ENCODE results near the gene TNPO3.

GRCh38 chr7:128986609-128987008 lies 68.3 kb downstream of the TNPO3 start:
- TF ChIP-seq CTCF (IDR thresholded peaks at IDR 0.05), result no peak
- TF ChIP-seq POLR2A (IDR thresholded peaks at IDR 0.05), result no peak

Measured in upper lobe of left lung (tissue), 4 donors.